Bone marrow (tissue), 2 donors: ENCODE measurements around the gene TRMT10B.

Source experiments
- DNase-seq, 2 donors: peaks; one replicate each; lab custom pipeline; 2025; lab: John Stamatoyannopoulos, UW

TRMT10B gene, protein sequence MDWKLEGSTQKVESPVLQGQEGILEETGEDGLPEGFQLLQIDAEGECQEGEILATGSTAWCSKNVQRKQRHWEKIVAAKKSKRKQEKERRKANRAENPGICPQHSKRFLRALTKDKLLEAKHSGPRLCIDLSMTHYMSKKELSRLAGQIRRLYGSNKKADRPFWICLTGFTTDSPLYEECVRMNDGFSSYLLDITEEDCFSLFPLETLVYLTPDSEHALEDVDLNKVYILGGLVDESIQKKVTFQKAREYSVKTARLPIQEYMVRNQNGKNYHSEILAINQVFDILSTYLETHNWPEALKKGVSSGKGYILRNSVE

GRCh38 chr9:37753489-37754190, at the start of gene TRMT10B:
TRMT10B (plus strand) TSS chr9:37753805; CDS start chr9:37761932, 8,127 bp downstream.
- DNase-seq = peak; percentile 52 to 64

GRCh38 chr9:37705787-37706186, 47.8 kb upstream of the TRMT10B start:
- no peak for DNase-seq

DNA sequence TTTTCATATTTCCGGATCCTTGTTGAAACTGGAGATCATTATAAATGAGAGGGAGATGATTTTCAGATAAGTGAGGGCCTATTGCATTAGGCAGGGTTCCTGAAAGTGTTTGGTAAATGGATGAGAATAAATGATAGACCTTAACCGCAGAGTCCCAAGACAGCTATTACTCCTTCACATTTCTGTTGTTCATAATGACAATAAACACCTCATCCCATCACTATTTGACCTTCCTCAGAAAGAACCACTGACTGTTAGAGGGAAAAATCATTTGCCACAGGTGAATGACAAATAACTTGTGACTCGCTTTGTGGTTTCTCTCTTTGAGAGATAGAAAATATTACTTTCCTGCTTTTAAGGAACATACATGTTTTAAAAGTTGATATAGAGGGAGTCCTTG, 47.3 kb upstream of the TRMT10B start:
- DNase-seq = no peak

DNA sequence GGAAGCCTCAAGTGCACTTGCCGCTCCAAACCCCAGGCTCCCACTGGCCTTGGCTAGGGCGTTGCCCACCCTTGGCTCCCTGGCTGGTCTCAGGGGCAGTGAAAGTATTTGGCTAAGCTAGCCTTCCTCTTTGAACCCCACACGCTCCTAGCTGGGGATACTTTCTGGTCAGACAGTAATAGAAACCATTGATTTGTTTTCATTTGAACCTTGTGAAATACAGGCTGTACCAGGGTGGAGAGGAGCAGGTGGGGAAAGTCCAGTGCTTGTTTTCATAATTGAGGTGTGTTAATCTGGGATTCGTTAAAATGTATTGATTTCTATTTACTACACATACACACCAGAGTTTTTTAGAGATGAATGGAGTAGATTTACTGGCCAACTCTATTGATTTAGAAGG, 45.9 kb upstream of the TRMT10B start:
- no peak for DNase-seq

DNA sequence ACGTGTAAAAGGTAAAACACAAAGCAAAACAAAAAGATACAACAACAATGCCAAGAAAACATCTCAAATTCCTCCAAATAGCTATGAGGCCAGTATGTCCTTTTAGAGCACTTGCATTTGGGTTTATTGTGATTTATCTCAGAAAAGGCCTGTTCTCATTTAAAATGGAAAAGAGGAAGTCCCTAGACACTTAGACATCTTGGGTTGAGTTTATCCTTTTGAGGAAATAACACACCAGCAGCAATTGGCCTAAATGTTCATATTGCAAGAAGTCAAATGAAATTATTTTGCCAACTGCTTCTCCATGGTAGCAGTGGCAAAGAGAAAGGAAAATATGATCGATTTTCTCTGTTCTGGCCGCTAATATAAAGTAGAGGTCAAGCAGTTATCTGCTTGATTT, 43.6 kb upstream of the TRMT10B start:
- no peak for DNase-seq

DNA sequence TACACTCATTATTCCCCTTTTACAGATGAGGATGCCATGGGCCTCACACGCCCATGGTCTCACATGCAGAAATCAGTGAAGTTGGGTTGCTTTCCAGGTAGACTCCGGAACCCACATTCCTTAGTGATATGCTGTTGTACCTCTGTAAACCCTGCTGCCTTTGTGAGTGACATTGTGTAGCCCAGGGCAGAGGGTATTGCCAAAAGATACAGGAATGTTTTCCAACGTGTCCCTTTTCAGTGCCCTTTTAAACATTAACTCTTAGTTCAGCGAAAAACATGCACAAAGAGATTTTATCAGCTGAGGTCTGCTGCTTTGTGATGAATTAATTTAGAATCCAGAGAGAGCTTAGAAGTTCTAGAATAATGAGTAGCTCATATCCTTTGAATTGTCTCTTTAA, 38.3 kb upstream of the TRMT10B start:
- no peak for DNase-seq

DNA sequence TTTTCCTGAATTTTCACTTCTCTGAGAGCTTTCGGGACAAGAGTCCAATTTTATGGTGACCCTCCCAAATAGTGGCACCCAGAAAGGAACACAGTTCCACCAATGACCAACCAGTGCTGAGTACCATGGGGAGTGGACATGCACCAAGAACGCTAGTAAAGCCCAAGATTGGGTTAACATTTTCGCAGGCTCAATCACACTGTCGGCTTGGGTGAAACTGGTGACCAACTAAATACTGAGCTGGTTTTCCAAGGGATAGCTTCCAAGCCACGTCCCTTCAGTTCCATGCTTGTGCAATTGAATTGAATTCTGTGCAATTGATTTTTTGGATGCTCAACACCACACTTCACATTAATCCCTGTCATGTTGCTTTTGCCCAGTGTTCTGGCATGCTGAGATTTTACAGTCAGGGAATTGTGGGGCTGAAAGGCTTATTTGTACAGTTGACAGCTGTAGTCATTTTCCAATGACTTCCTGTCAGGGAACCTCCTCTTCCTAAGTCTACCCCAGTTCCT, 37.6 kb upstream of the TRMT10B start:
- DNase-seq = no peak

GRCh38 chr9:37719526-37719925, 34.1 kb upstream of the TRMT10B start:
- DNase-seq = no peak

- no peak for DNase-seq
Observed at GRCh38 chr9:37727013-37727412, 26.6 kb upstream of the TRMT10B start.

- DNase-seq = no peak
Observed at GRCh38 chr9:37729499-37729898, 24.1 kb upstream of the TRMT10B start.

DNA sequence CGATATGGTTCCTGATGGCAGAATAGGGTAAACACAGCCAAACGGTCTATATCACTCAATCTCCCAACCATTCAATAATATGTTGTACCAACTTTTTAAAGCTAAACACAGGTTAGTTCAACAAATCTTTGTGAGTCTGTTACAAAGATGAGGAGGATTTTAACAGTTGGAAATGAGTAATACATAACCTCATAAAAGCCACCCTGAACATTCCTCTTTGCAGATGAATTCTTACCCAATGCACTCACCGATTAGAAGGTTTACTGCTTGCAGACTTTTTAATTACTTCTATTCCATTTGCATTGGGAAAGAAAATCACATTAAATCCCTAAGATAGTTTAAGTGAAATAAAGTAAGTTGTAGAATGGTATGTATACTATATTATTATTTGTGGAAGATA, 23.3 kb upstream of the TRMT10B start:
- no peak for DNase-seq

DNA sequence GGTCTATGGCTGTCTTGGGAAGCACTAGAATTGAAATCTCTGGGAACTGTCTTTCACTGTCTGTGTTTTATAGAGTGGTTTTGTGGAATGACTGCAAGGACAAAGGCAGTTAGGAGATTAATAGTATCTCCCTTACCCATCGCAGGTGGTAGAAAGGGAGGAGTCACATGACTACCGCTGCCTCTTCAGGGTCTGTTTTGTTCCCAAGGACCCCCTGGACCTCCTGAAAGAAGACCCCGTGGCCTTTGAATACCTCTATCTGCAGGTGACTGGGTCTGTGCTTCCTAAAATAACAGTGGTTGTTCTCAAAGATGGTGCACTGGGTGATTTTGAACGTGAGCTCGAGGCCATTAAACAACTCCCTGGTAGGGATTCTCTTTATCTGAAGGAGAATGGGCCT, 22.8 kb upstream of the TRMT10B start:
- no peak for DNase-seq

DNA sequence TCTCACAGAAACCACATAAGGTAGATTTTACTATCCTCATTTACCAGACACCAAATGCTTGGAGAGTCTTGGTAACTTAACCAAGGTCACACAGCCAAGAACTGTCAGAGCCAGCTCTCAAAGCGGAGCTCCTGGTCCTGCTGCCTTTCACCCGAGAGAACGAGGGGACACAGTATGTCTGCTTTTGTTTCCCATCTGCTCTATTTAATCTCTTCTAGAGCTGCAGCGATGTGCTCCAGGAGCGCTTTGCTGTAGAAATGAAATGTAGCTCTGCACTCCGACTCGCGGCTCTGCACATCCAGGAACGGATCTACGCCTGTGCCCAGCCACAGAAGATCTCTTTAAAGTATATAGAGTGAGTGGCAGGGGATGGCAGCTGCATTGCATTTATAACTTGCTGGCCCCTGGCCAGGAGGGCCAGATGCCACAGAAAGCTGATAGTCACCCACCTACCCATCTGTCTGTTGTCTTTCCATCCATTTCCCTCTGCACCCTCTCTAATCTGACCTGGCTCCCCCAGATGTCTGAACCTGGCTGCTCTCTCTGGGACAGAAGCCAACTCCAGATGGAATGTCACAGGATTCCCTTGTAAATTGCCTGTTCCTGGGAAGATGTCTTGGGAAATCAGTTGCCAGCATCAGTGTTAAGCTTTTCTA, 21.4 kb upstream of the TRMT10B start:
- DNase-seq = no peak

GRCh38 chr9:37732952-37733351, 20.7 kb upstream of the TRMT10B start:
- DNase-seq = no peak

GRCh38 chr9:37739222-37739621, 14.4 kb upstream of the TRMT10B start:
- DNase-seq = no peak

- DNase-seq = no peak
Observed at GRCh38 chr9:37740128-37740527, 13.5 kb upstream of the TRMT10B start.

DNA sequence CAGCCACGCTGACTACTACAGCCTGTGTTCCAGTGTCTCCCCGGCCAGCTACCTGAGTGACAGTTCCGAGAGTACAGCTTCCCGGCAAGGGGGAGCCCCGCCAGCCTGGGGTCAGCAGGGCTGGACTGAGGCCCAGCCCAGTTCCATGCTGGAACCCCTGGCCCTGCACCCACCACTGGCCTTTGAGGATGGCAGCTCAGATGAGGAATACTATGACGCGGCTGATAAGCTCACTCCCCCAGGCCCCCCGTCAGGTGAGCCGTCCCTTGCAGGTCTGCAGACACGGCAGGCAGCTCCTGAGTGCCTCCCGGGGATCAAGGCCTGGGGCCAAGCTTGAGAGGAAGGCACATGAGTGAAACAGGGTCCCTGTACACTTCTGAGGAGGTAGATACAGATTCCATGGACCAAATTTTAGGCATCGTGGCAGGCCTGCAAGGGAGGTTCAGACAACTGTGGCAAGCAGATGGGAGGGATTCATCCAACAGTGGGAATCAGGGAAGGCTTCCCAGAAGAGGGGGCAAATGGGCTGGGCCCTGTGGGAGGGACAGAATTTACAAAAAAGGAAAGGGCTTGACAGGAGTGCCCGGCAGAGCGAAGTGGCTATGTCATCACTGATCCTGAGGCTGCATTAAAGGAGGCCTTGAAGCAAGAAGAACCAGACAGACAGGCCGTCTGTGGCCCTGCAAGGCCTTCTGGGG, 12.8 kb upstream of the TRMT10B start:
- no peak for DNase-seq

GRCh38 chr9:37745970-37746369, 7.6 kb upstream of the TRMT10B start:
- no peak for DNase-seq

DNA sequence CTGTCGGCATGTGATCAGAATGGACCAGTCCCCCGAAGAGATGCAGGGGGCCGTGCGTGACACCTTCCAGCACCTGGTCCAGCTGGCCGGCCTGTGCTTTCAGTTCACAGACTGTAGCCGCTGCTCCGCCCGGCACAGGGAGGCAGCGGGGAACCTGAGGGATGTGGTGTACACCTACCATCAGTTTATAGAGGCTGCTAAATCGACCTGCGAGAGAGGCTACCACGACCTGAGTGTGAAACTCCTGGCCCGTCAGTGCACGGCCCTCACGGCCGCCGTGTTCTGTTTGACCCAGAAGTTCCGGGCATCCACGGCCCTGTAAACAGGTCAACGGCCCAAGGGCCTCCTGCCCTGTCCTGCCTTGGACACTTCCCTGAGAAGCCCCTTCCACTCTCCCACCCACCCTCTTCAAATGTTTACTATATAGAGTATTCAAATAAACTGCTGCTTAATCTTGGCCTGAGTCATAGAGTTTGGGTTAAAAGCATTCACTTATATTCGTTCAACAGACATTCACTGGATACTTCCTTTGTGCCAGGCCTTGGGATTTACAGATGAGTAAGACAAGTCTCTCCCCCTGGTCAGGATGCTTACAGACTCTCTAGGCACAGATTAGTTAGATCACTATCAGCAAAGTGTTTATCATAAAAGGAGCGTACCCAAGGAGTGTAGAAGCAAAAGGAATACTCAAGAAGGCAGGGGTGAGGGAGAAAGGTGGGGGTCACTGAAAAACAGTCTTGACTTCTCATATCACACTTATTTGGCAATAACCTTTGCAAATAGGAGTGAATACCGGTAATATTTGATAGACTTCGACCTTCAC, 6.9 kb upstream of the TRMT10B start:
- DNase-seq = no peak

DNA sequence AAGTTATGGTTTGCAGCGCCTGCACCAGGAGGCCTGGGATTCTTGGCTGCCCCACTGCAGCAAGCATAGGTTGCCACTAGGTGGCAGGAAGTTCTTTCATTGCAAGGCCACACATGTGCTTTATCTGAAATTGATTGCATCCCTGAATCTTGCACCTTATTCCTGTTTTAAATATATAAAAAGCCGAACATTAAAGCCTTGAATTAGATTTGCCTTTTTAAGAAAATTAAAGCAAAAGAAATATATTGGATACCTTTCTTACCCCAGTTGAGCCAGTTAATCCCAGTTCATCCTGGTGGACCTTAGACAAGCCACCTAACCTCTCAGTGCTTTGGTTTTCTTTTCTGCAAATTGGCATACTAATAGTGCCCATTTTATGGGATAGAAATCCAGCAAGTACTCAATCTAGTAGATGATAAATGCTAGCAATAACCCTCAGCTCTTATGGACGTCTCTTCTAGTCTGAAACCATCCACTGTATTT, 6.3 kb upstream of the TRMT10B start:
- DNase-seq = peak in 1 of 2 donors; percentile 49

DNA sequence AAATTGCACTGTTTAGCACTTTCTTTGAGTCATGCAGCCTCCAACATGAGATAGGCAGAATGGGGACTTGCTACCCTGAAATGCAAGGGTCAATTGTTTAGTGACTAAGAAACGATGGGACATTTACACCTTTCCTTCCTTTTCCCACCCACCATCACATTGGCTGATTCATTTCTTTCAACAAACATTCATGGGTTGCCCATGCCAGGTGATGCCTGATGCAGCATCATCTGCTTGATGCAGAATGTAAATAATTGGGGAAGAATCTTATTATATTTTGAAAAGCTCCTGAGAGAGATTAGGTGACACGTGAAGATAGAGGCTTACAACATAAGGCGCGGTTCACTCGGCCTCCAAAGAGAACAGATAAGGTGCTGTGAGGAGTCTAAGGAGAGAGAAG, 4.5 kb upstream of the TRMT10B start:
- no peak for DNase-seq
